ENCODE results near the gene NAALADL2. TPM values are rescaled to one million over a fixed set of nuclear protein-coding genes. Genes with fewer than 3 reads are reported as not detected.
"Not testable (repeated sequence)": the region's sequence is repeated elsewhere in the genome, so short reads cannot be mapped to it uniquely, and the experiment has no call there.

The NAALADL2 gene
- total RNA-seq, 1 donor from 2014 or later, result 1.6 TPM

- Mint-ChIP-seq H3K4me3 (ENCODE audit: unreplicated experiment) (no peak overlapping the region), H3K4me1 (ENCODE audit: low read depth, unreplicated experiment) (no peaks in the 10 kb centered on the region), H3K27me3 (ENCODE audit: unreplicated experiment) (peaks cover 3% of the 10 kb centered on the region), H3K36me3 (ENCODE audit: unreplicated experiment) (peaks cover 10% of the 10 kb centered on the region), H3K9me3 (ENCODE audit: unreplicated experiment) (no peaks in the 10 kb centered on the region), H3K27ac (ENCODE audit: unreplicated experiment) (no peak overlapping the region)
- no peak for TF ChIP-seq CTCF (IDR thresholded peaks at IDR 0.05; ENCODE audit: partially characterized antibody, unreplicated experiment)
- no peak for DNase-seq
Measured at GRCh38 chr3:175129126-175129525, 270.0 kb downstream of the NAALADL2 start.

DNA sequence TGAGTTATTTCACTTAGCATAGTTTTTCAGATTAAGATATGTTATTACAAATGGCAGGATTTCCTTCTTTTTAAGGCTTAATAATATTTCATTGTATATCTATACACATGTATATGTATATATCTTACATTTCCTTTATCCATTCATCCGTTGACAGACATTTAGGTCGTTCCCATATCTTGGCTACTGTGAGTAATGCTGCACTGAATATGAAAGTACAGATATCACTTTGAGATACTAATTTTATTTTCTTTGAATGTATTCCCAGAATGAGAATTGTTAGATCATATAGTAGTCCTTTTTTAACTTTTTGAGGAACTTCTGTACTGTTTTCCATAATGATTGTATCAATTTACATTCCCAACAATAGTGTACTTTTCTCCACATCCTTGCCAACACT lies 270.4 kb downstream of the NAALADL2 start:
- peaks cover 3% of the 10 kb centered on the region for H3K27me3 Mint-ChIP-seq (ENCODE audit: unreplicated experiment)
- H3K4me3 Mint-ChIP-seq (ENCODE audit: unreplicated experiment), result no peak overlapping the region
- no peak overlapping the region for H3K27ac Mint-ChIP-seq (ENCODE audit: unreplicated experiment)
- DNase-seq, result no peak
- H3K36me3 Mint-ChIP-seq (ENCODE audit: unreplicated experiment), result peaks cover 9% of the 10 kb centered on the region
- H3K9me3 Mint-ChIP-seq (ENCODE audit: unreplicated experiment), result no peaks in the 10 kb centered on the region
- TF ChIP-seq CTCF (IDR thresholded peaks at IDR 0.05; ENCODE audit: partially characterized antibody, unreplicated experiment), result no peak
- no peaks in the 10 kb centered on the region for H3K4me1 Mint-ChIP-seq (ENCODE audit: low read depth, unreplicated experiment)

DNA sequence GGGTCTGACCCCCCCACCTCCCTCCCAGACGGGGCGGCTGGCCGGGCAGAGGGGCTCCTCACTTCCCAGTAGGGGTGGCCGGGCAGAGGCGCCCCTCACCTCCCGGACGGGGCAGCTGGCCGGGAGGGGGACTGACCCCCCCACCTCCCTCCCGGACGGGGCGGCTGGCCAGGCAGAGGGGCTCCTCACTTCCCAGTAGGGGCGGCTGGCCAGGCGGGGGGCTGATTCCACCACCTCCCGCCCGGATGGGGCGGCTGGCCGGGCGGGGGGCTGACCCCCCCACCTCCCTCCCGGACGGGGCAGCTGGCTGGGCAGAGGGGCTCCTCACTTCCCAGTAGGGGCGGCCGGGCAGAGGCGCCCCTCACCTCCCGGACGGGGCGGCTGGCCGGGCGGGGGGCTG lies 272.7 kb downstream of the NAALADL2 start:
- not testable (repeated sequence) for DNase-seq; H3K36me3 Mint-ChIP-seq (ENCODE audit: unreplicated experiment); H3K27ac Mint-ChIP-seq (ENCODE audit: unreplicated experiment); H3K4me3 Mint-ChIP-seq (ENCODE audit: unreplicated experiment); H3K9me3 Mint-ChIP-seq (ENCODE audit: unreplicated experiment); H3K4me1 Mint-ChIP-seq (ENCODE audit: low read depth, unreplicated experiment); H3K27me3 Mint-ChIP-seq (ENCODE audit: unreplicated experiment)

DNA sequence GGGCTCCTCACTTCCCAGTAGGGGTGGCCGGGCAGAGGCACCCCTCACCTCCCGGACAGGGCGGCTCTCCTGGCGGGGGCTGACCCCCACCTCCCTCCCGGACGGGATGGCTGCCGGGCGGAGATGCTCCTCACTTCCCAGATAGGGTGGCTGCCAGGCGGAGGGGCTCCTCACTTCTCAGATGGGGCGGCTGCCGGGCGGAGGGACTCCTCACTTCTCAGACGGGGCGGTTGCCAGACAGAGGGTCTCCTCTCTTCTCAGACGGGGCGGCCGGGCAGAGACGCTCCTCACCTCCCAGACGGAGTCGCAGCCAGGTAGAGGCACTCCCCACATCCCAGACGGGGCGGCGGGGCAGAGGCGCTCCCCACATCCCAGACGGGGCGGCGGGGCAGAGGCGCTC lies 273.6 kb downstream of the NAALADL2 start:
- not testable (repeated sequence) for H3K27ac Mint-ChIP-seq (ENCODE audit: unreplicated experiment); H3K4me1 Mint-ChIP-seq (ENCODE audit: low read depth, unreplicated experiment); H3K4me3 Mint-ChIP-seq (ENCODE audit: unreplicated experiment); H3K27me3 Mint-ChIP-seq (ENCODE audit: unreplicated experiment); DNase-seq; H3K9me3 Mint-ChIP-seq (ENCODE audit: unreplicated experiment); H3K36me3 Mint-ChIP-seq (ENCODE audit: unreplicated experiment)

GRCh38 chr3:175144368-175144767 lies 285.2 kb downstream of the NAALADL2 start:
- Mint-ChIP-seq H3K9me3 (ENCODE audit: unreplicated experiment) (no peaks in the 10 kb centered on the region), H3K27me3 (ENCODE audit: unreplicated experiment) (no peaks in the 10 kb centered on the region), H3K4me3 (ENCODE audit: unreplicated experiment) (no peak overlapping the region), H3K27ac (ENCODE audit: unreplicated experiment) (no peak overlapping the region), H3K36me3 (ENCODE audit: unreplicated experiment) (no peaks in the 10 kb centered on the region), H3K4me1 (ENCODE audit: low read depth, unreplicated experiment) (peaks cover 2% of the 10 kb centered on the region)
- no peak for TF ChIP-seq CTCF (IDR thresholded peaks at IDR 0.05; ENCODE audit: partially characterized antibody, unreplicated experiment)
- DNase-seq, result no peak

DNA sequence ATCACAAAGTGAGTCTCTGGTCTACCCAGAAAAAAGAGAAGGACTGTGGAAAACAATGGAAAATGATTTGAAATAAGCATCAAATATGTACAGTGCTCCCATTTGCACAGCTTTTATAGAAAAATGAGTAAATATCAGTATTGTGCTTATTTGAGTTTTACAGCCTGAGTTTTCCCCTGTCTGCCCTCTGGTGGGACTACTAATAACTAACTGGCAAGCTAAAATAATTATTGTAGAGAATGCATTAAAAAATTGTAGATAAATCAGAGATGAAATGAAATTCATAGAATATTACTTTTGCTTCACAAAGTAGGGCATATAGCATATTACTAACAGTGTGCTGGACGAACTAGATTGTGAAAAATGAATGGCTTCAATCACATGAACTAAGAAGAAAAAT lies 287.1 kb downstream of the NAALADL2 start:
- Mint-ChIP-seq H3K36me3 (ENCODE audit: unreplicated experiment) (no peaks in the 10 kb centered on the region), H3K27me3 (ENCODE audit: unreplicated experiment) (no peaks in the 10 kb centered on the region), H3K4me3 (ENCODE audit: unreplicated experiment) (no peak overlapping the region), H3K27ac (ENCODE audit: unreplicated experiment) (no peak overlapping the region), H3K4me1 (ENCODE audit: low read depth, unreplicated experiment) (peaks cover 2% of the 10 kb centered on the region), H3K9me3 (ENCODE audit: unreplicated experiment) (no peaks in the 10 kb centered on the region)
- no peak for DNase-seq
- TF ChIP-seq CTCF (IDR thresholded peaks at IDR 0.05; ENCODE audit: partially characterized antibody, unreplicated experiment), result no peak

Measured in glutamatergic neuron (in vitro differentiated cells).